ENCODE measurements around the gene HOXC12.

- TF ChIP-seq CTCF (conservative IDR thresholded peaks at IDR 0.05 in 1 of 2, IDR thresholded peaks at IDR 0.05 in 1 of 2; ENCODE audit: extremely low read depth in 1 of 2, insufficient read depth in 1 of 2, low read depth in 1 of 2, low read length in 2 of 2), result no peak
- no peak for TF ChIP-seq EZH2 (IDR thresholded peaks at IDR 0.05; ENCODE audit: borderline replicate concordance, low read length)
These were observed 19.0 kb upstream of the HOXC12 start for GRCh38 chr12:53935383-53936341.
